Glutamatergic neuron (in vitro differentiated cells): ENCODE data around the gene CDK5. TPM values are rescaled to one million over a fixed set of nuclear protein-coding genes. Genes with fewer than 3 reads are reported as not detected.

Source experiments
- DNase-seq: peaks from one replicate; pipeline ENCODE4 v3.0.0; 2022
- H3K27ac Mint-ChIP-seq: one replicate; pipeline ENCODE4 v1.8.0; 2020; ENCODE audit warnings: mild to moderate bottlenecking, mixed read lengths, inconsistent platforms; ENCODE audit not compliant: unreplicated experiment
- H3K27me3 Mint-ChIP-seq: one replicate; pipeline ENCODE4 v1.8.0; 2020; ENCODE audit warnings: mild to moderate bottlenecking, moderate library complexity, mixed read lengths, inconsistent platforms; ENCODE audit not compliant: unreplicated experiment
- H3K36me3 Mint-ChIP-seq: one replicate; pipeline ENCODE4 v1.8.0; 2020; ENCODE audit warnings: mild to moderate bottlenecking, mixed read lengths, inconsistent platforms; ENCODE audit not compliant: unreplicated experiment
- H3K4me1 Mint-ChIP-seq: one replicate; pipeline ENCODE4 v1.8.0; 2020; ENCODE audit warnings: mild to moderate bottlenecking, low read depth, mixed read lengths, inconsistent platforms; ENCODE audit not compliant: unreplicated experiment
- H3K4me3 Mint-ChIP-seq: one replicate; pipeline ENCODE4 v1.8.0; 2020; ENCODE audit warnings: mild to moderate bottlenecking, mixed read lengths, inconsistent platforms; ENCODE audit not compliant: unreplicated experiment
- H3K9me3 Mint-ChIP-seq: one replicate; pipeline ENCODE4 v1.8.0; 2020; ENCODE audit warnings: mild to moderate bottlenecking, moderate library complexity, mixed read lengths, inconsistent platforms; ENCODE audit not compliant: unreplicated experiment
- CTCF ChIP-seq: fragments of 200-600 bp; sonication (generic); IDR thresholded peaks from one replicate; pipeline ENCODE4 v1.5.0; 2021; ENCODE audit not compliant: partially characterized antibody, unreplicated experiment
- total RNA-seq: library from RNA; stranded (reverse); fragmentation: NEBNext Ultra II Directional; extraction: Animal tissue kit (Norgen Biotek cat#: 25700); gene quantifications from one replicate; pipeline ENCODE4 v1.2.1, GENCODE V29; 2021; ENCODE audit not compliant: unreplicated experiment

The CDK5 gene
- total RNA-seq, 1 donor from 2014 or later = 52.9 TPM

GRCh38 chr7:151053751-151054150 is 3.9 kb downstream of the CDK5 start:
- peaks cover 7% of the 10 kb centered on the region for H3K9me3 Mint-ChIP-seq
- H3K27ac Mint-ChIP-seq = no peak overlapping the region
- no peak for DNase-seq
- H3K4me1 Mint-ChIP-seq = peaks cover 10% of the 10 kb centered on the region
- no peak overlapping the region for H3K4me3 Mint-ChIP-seq
- no peak for TF ChIP-seq CTCF
- peaks cover 5% of the 10 kb centered on the region for H3K36me3 Mint-ChIP-seq
- H3K27me3 Mint-ChIP-seq = peaks cover 20% of the 10 kb centered on the region

- H3K4me1 Mint-ChIP-seq = peaks cover 9% of the 10 kb centered on the region
- H3K36me3 Mint-ChIP-seq = peaks cover 5% of the 10 kb centered on the region
- peaks cover 6% of the 10 kb centered on the region for H3K9me3 Mint-ChIP-seq
- no peak for DNase-seq
- no peak overlapping the region for H3K4me3 Mint-ChIP-seq
- no peak overlapping the region for H3K27ac Mint-ChIP-seq
- peaks cover 15% of the 10 kb centered on the region for H3K27me3 Mint-ChIP-seq
- no peak for TF ChIP-seq CTCF
Observed at GRCh38 chr7:151053096-151053495, 4.6 kb downstream of the CDK5 start.

GRCh38 chr7:151051108-151051507 is 6.6 kb downstream of the CDK5 start:
- H3K4me1 Mint-ChIP-seq = peaks cover 7% of the 10 kb centered on the region
- peaks cover 2% of the 10 kb centered on the region for H3K9me3 Mint-ChIP-seq
- H3K27me3 Mint-ChIP-seq = peaks cover 8% of the 10 kb centered on the region

GRCh38 chr7:151048911-151049463 is 8.7 kb downstream of the CDK5 start:
- Mint-ChIP-seq H3K36me3 (peaks cover 5% of the 10 kb centered on the region), H3K27ac (no peak overlapping the region), H3K9me3 (peaks cover 3% of the 10 kb centered on the region), H3K4me1 (peaks cover 10% of the 10 kb centered on the region), H3K27me3 (peaks cover 8% of the 10 kb centered on the region), H3K4me3 (no peak overlapping the region)
- TF ChIP-seq CTCF = no peak
- no peak for DNase-seq

More at GRCh38 chr7:151051108-151051507, 6.6 kb downstream of the CDK5 start:
- Mint-ChIP-seq H3K36me3 (peaks cover 5% of the 10 kb centered on the region), H3K27ac (no peak overlapping the region), H3K4me3 (no peak overlapping the region)
- DNase-seq = peak; percentile 62
- no peak for TF ChIP-seq CTCF

- TF ChIP-seq CTCF = no peak
- peaks cover 5% of the 10 kb centered on the region for H3K36me3 Mint-ChIP-seq
- peaks cover 8% of the 10 kb centered on the region for H3K27me3 Mint-ChIP-seq
- H3K9me3 Mint-ChIP-seq = peaks cover 3% of the 10 kb centered on the region
- peak within 1 kb of the TSS; percentile 16 for H3K4me3 Mint-ChIP-seq
- DNase-seq = no peak
- H3K4me1 Mint-ChIP-seq = peaks cover 10% of the 10 kb centered on the region
- no peak within 1 kb of the TSS for H3K27ac Mint-ChIP-seq
Observed at GRCh38 chr7:151047976-151048815, 9.5 kb downstream of the CDK5 start, which contains the start of gene ASIC3. TSS of gene ASIC3 (plus strand) at chr7:151048531. CDS start at chr7:151048886, 355 bp downstream.
